Stomach (tissue), 4 donors: ENCODE results near the gene RBBP8NL.

Experiments
- CTCF ChIP-seq, 7 experiments: fragments of 450-650 bp in 4 of 7; fragments of 200-600 bp in 3 of 7; sonication (generic) in 3 of 7; IDR thresholded peaks; one replicate each; pipeline ENCODE4 v1.5.1; 2016 to 2019; ENCODE audit warnings: antibody characterized with exemption in 7 of 7, control low read depth in 2 of 7, mild to moderate bottlenecking in 1 of 7
- EP300 ChIP-seq: sonication (generic); formaldehyde crosslinking; IDR thresholded peaks from one replicate; pipeline ENCODE4 v1.6.1; 2017; ENCODE audit warnings: antibody characterized with exemption
- POLR2A ChIP-seq, 4 donors: fragments of 450-650 bp; IDR thresholded peaks; one replicate each; pipeline ENCODE4 v1.6.1; 2016; ENCODE audit warnings: antibody characterized with exemption in 4 of 4, control low read depth in 2 of 4, mild to moderate bottlenecking in 1 of 4, moderate library complexity in 1 of 4
- POLR2AphosphoS5 ChIP-seq, 3 donors: sonication (generic); formaldehyde crosslinking; IDR thresholded peaks; one replicate each; pipeline ENCODE4 v1.6.1; 2016; ENCODE audit warnings: antibody characterized with exemption in 3 of 3

DNA sequence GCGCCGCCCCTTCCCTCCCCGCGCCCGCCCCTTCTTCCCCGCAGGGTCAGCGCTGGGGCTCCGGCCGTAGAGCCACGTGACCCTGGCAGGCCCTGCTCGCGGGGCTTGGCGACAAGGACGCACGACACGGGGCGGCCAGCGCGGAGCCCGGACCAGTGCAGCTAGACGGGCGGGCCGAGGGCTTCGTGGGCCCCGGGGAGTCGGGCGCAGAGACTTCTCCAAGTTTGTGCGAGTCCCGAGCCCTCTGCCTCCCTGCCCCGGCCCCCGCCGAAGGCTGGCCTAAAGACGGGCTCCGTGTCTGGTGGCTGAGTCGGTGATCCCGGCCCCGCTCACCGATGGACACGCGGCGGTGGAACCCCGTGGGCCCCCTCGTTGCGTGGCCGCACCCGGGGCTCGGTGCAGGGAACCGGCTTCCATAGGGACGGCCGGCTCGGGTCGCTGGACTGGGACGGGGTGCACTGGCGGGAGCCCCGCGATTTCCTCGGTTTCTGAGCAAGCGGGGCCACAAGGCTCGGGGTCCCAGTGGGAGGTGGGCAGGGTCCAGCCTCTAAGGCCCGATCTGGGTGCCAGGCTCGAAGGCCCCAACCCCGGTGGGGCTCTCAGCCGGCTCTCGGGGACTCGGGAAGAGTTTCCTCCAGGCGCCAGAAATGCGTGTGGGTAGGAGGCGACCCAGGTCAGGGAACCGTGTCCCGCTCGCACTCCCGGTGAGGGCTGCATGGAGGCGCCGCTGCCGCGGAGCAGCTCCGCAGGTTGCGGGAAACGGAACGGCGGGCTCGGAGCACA, 48.9 kb upstream of the RBBP8NL start:
- TF ChIP-seq CTCF (IDR thresholded peaks at IDR 0.05) (no peak), POLR2A (IDR thresholded peaks at IDR 0.05) (no peak), POLR2AphosphoS5 (IDR thresholded peaks at IDR 0.05) (peak in 2 of 3 donors; percentile 80 to 82), EP300 (no peak)
